ENCODE measurements around the gene SUPT7L.
A peak's percentile ranks its signal among the peaks of the same experiment; 100 is the strongest.

DNA sequence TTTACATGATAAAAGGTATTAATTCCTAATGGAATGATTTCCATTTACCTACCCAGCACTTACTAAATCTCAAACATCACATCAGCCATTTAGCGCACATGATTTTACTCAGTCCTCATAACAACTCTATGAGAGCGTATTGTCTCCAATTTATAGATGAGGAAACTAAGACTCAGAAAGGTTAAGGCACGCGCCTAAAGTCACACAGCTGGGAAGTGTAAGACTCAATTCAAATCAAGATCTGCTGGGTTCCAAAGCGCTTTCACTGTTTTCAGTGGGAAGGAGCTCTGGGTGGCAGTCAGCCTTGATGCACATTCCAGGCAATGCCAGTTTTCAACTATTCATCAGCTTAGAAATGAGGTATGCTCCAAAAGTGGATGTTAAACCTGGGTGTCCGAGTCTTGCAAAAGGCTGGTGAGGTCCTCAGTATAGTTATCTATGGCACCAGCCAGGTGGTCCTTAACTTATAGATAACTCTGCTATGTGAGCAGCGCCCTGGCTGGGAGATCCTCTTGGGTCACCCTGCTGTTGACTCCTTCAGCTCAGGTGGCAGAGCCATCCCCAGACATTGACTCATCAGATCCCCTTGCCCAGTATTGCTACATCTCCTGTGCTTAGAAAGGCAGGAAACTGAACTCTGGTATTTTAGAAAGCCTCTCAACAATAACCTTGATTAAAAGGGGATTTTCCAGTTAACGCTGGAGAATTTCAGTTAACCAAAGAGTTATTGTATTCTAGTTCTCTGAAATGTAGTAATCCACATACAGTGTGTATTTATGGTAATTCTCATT, 47.4 kb upstream of the SUPT7L start:
- TF ChIP-seq RAD21 (IDR thresholded peaks at IDR 0.05; ENCODE audit: low read length): no peak
- TF ChIP-seq USF2 (IDR thresholded peaks at IDR 0.05; ENCODE audit: low read depth, low read length): no peak
- peak; percentile 74 for TF ChIP-seq CEBPB (IDR thresholded peaks at IDR 0.05; ENCODE audit: low read depth, low read length)
- TF ChIP-seq, protein P1, sequence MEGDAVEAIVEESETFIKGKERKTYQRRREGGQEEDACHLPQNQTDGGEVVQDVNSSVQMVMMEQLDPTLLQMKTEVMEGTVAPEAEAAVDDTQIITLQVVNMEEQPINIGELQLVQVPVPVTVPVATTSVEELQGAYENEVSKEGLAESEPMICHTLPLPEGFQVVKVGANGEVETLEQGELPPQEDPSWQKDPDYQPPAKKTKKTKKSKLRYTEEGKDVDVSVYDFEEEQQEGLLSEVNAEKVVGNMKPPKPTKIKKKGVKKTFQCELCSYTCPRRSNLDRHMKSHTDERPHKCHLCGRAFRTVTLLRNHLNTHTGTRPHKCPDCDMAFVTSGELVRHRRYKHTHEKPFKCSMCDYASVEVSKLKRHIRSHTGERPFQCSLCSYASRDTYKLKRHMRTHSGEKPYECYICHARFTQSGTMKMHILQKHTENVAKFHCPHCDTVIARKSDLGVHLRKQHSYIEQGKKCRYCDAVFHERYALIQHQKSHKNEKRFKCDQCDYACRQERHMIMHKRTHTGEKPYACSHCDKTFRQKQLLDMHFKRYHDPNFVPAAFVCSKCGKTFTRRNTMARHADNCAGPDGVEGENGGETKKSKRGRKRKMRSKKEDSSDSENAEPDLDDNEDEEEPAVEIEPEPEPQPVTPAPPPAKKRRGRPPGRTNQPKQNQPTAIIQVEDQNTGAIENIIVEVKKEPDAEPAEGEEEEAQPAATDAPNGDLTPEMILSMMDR (conservative IDR thresholded peaks at IDR 0.05; ENCODE audit: low read depth, low read length): no peak
- no peak for TF ChIP-seq RCOR1 (IDR thresholded peaks at IDR 0.05; ENCODE audit: insufficient replicate concordance, low read length)
- TF ChIP-seq ELK1 (IDR thresholded peaks at IDR 0.05; ENCODE audit: borderline replicate concordance, low read depth, low read length): no peak
- TF ChIP-seq POLR2A (IDR thresholded peaks at IDR 0.05; ENCODE audit: low read depth, low read length): no peak
- TF ChIP-seq MXI1 (IDR thresholded peaks at IDR 0.05; ENCODE audit: borderline replicate concordance, low read depth, low read length): no peak
- no peak for TF ChIP-seq SMC3 (IDR thresholded peaks at IDR 0.05; ENCODE audit: low read depth, low read length)
- no peak for TF ChIP-seq RFX5 (IDR thresholded peaks at IDR 0.05; ENCODE audit: low read depth, low read length)
- TF ChIP-seq FOS (IDR thresholded peaks at IDR 0.05; ENCODE audit: low read depth, low read length): no peak
- no peak for TF ChIP-seq BHLHE40 (IDR thresholded peaks at IDR 0.05; ENCODE audit: low read depth, low read length)
- no peak for TF ChIP-seq MAFK (IDR thresholded peaks at IDR 0.05; ENCODE audit: low read depth, low read length)
